K562 (cell line): ENCODE data around the gene KLHL29. TPM values are rescaled to one million over a fixed set of nuclear protein-coding genes. Genes with fewer than 3 reads are reported as not detected.

ENCODE experiments used
- ATAC-seq: fragments of 200-7000 bp; cut with Tn5 transposase; 3 replicates; pipeline ENCODE4 v1.9.1; 2020; ENCODE audit warnings: moderate library complexity
- BruUV-seq: library from RNA; stranded (reverse); fragments of 400-500 nt; replicated peaks from 2 replicates; lab custom pipeline; 2021; lab: Mats Ljungman, UMichigan
- CTCF ChIA-PET: fragments of 300-600 bp; formaldehyde crosslinking; extraction: SDS; loops from one replicate; lab custom pipeline; 2021; ENCODE audit warnings: low intra/inter-chr PET ratio; lab: Yijun Ruan, JAX
- POLR2A ChIA-PET: fragments of 300-600, 350-650 bp; sonication (Branson Sonifier 250); formaldehyde crosslinking; extraction: SDS; loops from one replicate; lab custom pipeline; 2021; ENCODE audit warnings: antibody characterized with exemption, inconsistent platforms; lab: Yijun Ruan, JAX
- DNase-seq, 4 experiments: peaks; one replicate each; pipeline versions ENCODE4 v3.0.0 to v3.0.0-alpha.2; 2011 to 2018; ENCODE audit warnings: low spot score in 3 of 4, mixed read lengths in 3 of 4; ENCODE audit errors: extremely low read depth in 1 of 4
- FAIRE-seq: peaks from 2 replicates; lab custom pipeline; 2011; peaks lifted over from hg19 to GRCh38; lab: Jason Lieb, UNC
- H2AFZ ChIP-seq: 2 replicates; pipeline ENCODE4 v1.6.0; 2011; ENCODE audit warnings: low read depth, low read length, control low read depth, inconsistent platforms
- H3K27ac ChIP-seq: fragments of 200-600 bp; 3 replicates; pipeline ENCODE4 v1.8.0; 2011; ENCODE audit warnings: low read depth, mild to moderate bottlenecking, control low read depth, inconsistent platforms, low read length, moderate library complexity, mixed read lengths; ENCODE audit errors: extremely low read depth
- H3K27me3 ChIP-seq, 2 experiments: fragments of 300-600 bp in 1 of 2; 2 replicates in 1 of 2; 3 replicates in 1 of 2; pipeline versions ENCODE4 v1.6.0 to v1.8.0; 2011; ENCODE audit warnings: inconsistent platforms in 2 of 2, low read length in 2 of 2, mild to moderate bottlenecking in 1 of 2, mixed read lengths in 1 of 2, moderate library complexity in 1 of 2; ENCODE audit not compliant: control insufficient read depth in 2 of 2, insufficient read depth in 2 of 2
- H3K36me3 ChIP-seq: fragments of 300-600 bp; 3 replicates; pipeline ENCODE4 v1.8.0; 2011; ENCODE audit warnings: mild to moderate bottlenecking, low read length, inconsistent platforms; ENCODE audit not compliant: control insufficient read depth, insufficient read depth
- H3K4me1 ChIP-seq, 2 experiments: fragments of 200-600 bp in 1 of 2; replicated peaks in 1 of 2; 2 replicates in 1 of 2; 3 replicates in 1 of 2; pipeline versions ENCODE4 v1.5.1 to v1.8.0; 2011; ENCODE audit warnings: inconsistent platforms in 2 of 2, low read length in 2 of 2, mild to moderate bottlenecking in 1 of 2, mixed read lengths in 1 of 2, moderate library complexity in 1 of 2; ENCODE audit not compliant: control insufficient read depth in 2 of 2, insufficient read depth in 2 of 2
- H3K4me2 ChIP-seq: 2 replicates; pipeline ENCODE4 v1.6.1; 2011; ENCODE audit warnings: low read length, control low read depth, inconsistent platforms, mixed read lengths; ENCODE audit not compliant: insufficient read depth
- H3K4me3 ChIP-seq: fragments of 200-600 bp; sonication (generic), shearing (Covaris generic); 2 replicates; pipeline ENCODE4 v1.5.1; 2016; ENCODE audit warnings: control low read depth, inconsistent platforms
- H3K79me2 ChIP-seq: fragments of 200-600 bp; 3 replicates; pipeline ENCODE4 v1.8.0; 2011; ENCODE audit warnings: low read length, inconsistent platforms; ENCODE audit not compliant: control insufficient read depth, insufficient read depth
- H3K9ac ChIP-seq, 2 experiments: 2 replicates each; pipeline versions ENCODE4 v1.6.0 to v1.6.1; 2011; ENCODE audit warnings: low read depth in 2 of 2, low read length in 2 of 2, control low read depth in 1 of 2, inconsistent platforms in 1 of 2, mild to moderate bottlenecking in 1 of 2, mixed read lengths in 1 of 2; ENCODE audit not compliant: insufficient read depth in 1 of 2
- H3K9me1 ChIP-seq: one replicate; pipeline ENCODE4 v1.6.0; 2011; ENCODE audit warnings: inconsistent platforms, mild to moderate bottlenecking, low read length, moderate library complexity; ENCODE audit not compliant: control insufficient read depth, insufficient read depth
- H3K9me3 ChIP-seq: replicated peaks from 2 replicates; pipeline ENCODE4 v1.5.1; 2011; ENCODE audit warnings: low read depth, low read length, inconsistent platforms; ENCODE audit not compliant: control insufficient read depth, insufficient read depth
- H4K20me1 ChIP-seq: replicated peaks from 2 replicates; pipeline ENCODE4 v1.6.1; 2011; ENCODE audit warnings: low read length, inconsistent platforms, mixed read lengths; ENCODE audit not compliant: control insufficient read depth, insufficient read depth
- KHSRP ChIP-seq: fragments of 450-650 bp; IDR thresholded peaks from 2 replicates; pipeline ENCODE4 v1.6.1; 2017
- TAL1 ChIP-seq: fragments of 450-650 bp; IDR thresholded peaks from 2 replicates; pipeline ENCODE4 v1.6.1; 2016; ENCODE audit warnings: mild to moderate bottlenecking
- TCF15 ChIP-seq: fragments of 250-450 bp; sonication (Bioruptor Pico); IDR thresholded peaks from 2 replicates; pipeline ENCODE4 v1.8.0; 2022; ENCODE audit warnings: moderate library complexity, mild to moderate bottlenecking, inconsistent platforms
- TSHZ1 ChIP-seq: fragments of 250-450 bp; sonication (Bioruptor Pico); IDR thresholded peaks from 2 replicates; pipeline ENCODE4 v1.4.0; 2020; ENCODE audit warnings: mild to moderate bottlenecking, moderate library complexity
- ZHX1 ChIP-seq: fragments of 150-350 bp; conservative IDR thresholded peaks from 2 replicates; pipeline ENCODE4 v1.6.1; 2014; ENCODE audit warnings: low read length
- ZNF274 ChIP-seq: IDR thresholded peaks from 2 replicates; pipeline ENCODE4 v1.6.1; 2011; ENCODE audit warnings: low read depth, mild to moderate bottlenecking, low read length, moderate library complexity, borderline replicate concordance
- ZNF280A ChIP-seq: fragments of 450-650 bp; IDR thresholded peaks from 2 replicates; pipeline ENCODE4 v1.6.1; 2018; ENCODE audit warnings: mild to moderate bottlenecking, low read depth; ENCODE audit not compliant: partially characterized antibody
- WGBS: fragments of 100-300 bp; shearing (Covaris generic); methylation state at CpG from one replicate; pipeline ENCODE4 v1.1.6; 2016; ENCODE audit warnings: low coverage, mixed read lengths; ENCODE audit not compliant: insufficient coverage; ENCODE audit errors: missing lambda C conversion rate; 5-methylcytosine and 5-hydroxymethylcytosine counted together
- in situ Hi-C: fragments of 300-500 bp; cut with MboI; formaldehyde crosslinking; loops from 4 replicates; pipeline ENCODE4 v1.15.0; 2018; ENCODE audit warnings: inconsistent platforms, mixed read lengths
- intact Hi-C: fragments of 100-400 bp; cut with micrococcal nuclease; formaldehyde crosslinking; loops from 2 replicates; pipeline ENCODE4 v1.14.2; 2022
- polyA plus RNA-seq, 8 experiments: library from polyadenylated mRNA; depleted of rRNA in 4 of 8; stranded (reverse) in 5 of 8; unstranded in 3 of 8; fragments of >200 nt; fragmentation: Nextera tagmentation in 2 of 8; fragmentation: Illumina TruSeq in 1 of 8; extraction: Ambion mirVana in 2 of 8; extraction: Trizol in 1 of 8; gene quantifications; 2 replicates each; pipeline versions ENCODE4 v1.2.1 to v1.2.3, GENCODE V29; 2011 to 2014; ENCODE audit warnings: inconsistent platforms in 1 of 8, missing spikeins in 1 of 8
- total RNA-seq, 7 experiments: library from RNA; depleted of rRNA in 6 of 7; stranded (reverse); fragments of >200 nt in 6 of 7; fragmentation: Illumina TruSeq in 2 of 7; extraction: Trizol in 2 of 7; gene quantifications; 2 replicates each; pipeline versions ENCODE4 v1.2.1 to v1.2.3, GENCODE V29; 2011 to 2021; ENCODE audit warnings: low replicate concordance in 1 of 7

KLHL29 gene
- total and polyA plus RNA-seq, 9 of the 15 experiments (the other 6 are each of a cell fraction or from before 2014, with no cell fraction given): 0.03 to 0.31 (median 0.08) TPM; not detected in 1

GRCh38 chr2:23436346-23437098, 51.5 kb downstream of the KLHL29 start:
- Histone ChIP-seq H4K20me1 (no peaks in the 10 kb centered on the region), H3K4me1 (no peaks in the 10 kb centered on the region), H3K9ac (no peak overlapping the region), H3K4me3 (no peak overlapping the region), H3K9me3 (no peaks in the 10 kb centered on the region), H3K9me1 (no peaks in the 10 kb centered on the region), H3K27ac (no peak overlapping the region), H3K79me2 (no peaks in the 10 kb centered on the region), H3K4me2 (no peak overlapping the region), H3K27me3 (peaks cover 10 to 33% of the 10 kb centered on the region in 2 experiments; a peak in 4 of 5 replicates), H2AFZ (no peak overlapping the region), H3K36me3 (no peaks in the 10 kb centered on the region)
- under 1% methylated on average over 16 of the region's 16 CpGs for WGBS
- no TSS peak for BruUV-seq
- in situ Hi-C loops (no loop called here), intact Hi-C loops (no loop called here)
- no peak for FAIRE-seq
- no peak for DNase-seq
- CTCF ChIA-PET: no interaction called here
- POLR2A ChIA-PET: no interaction called here
- no peak for ATAC-seq
- no peak for TF ChIP-seq ZNF274
- TF ChIP-seq TSHZ1 (CRISPR knock-in tag): no peak
- TF ChIP-seq TAL1: no peak
- no peak for TF ChIP-seq ZNF280A
- no peak for TF ChIP-seq KHSRP
- no peak for TF ChIP-seq ZHX1
- TF ChIP-seq TCF15: no peak
